GM23248 (cell line): ENCODE data around the gene LIM2. TPM values are rescaled to one million over a fixed set of nuclear protein-coding genes. Genes with fewer than 3 reads are reported as not detected.

Experiments used
- DNase-seq: peaks from one replicate; pipeline ENCODE4 v3.0.0-alpha.2; 2015
- H2AFZ ChIP-seq: fragments of 200-600 bp; sonication (generic); 2 replicates; pipeline ENCODE4 v1.6.1; 2016; ENCODE audit warnings: antibody characterized with exemption
- H3F3A ChIP-seq: fragments of 200-600 bp; sonication (generic); 2 replicates; pipeline ENCODE4 v1.6.1; 2016; ENCODE audit warnings: mild to moderate bottlenecking, antibody characterized with exemption, mixed run types; ENCODE audit not compliant: insufficient read depth
- H3K27ac ChIP-seq: fragments of 200-600 bp; sonication (generic); 2 replicates; pipeline ENCODE4 v1.5.1; 2016; ENCODE audit warnings: mild to moderate bottlenecking
- H3K27me3 ChIP-seq: fragments of 200-600 bp; sonication (generic); replicated peaks from 2 replicates; pipeline ENCODE4 v1.6.1; 2016; ENCODE audit warnings: mild to moderate bottlenecking; ENCODE audit not compliant: insufficient read depth
- H3K36me3 ChIP-seq: fragments of 200-600 bp; sonication (generic); 2 replicates; pipeline ENCODE4 v1.6.1; 2016; ENCODE audit warnings: low read depth, mild to moderate bottlenecking
- H3K4me1 ChIP-seq: fragments of 200-600 bp; sonication (generic); 2 replicates; pipeline ENCODE4 v1.6.1; 2016; ENCODE audit warnings: mild to moderate bottlenecking; ENCODE audit not compliant: insufficient read depth
- H3K4me2 ChIP-seq: fragments of 200-600 bp; sonication (generic); one replicate; pipeline ENCODE4 v1.6.1; 2016; ENCODE audit warnings: mild to moderate bottlenecking; ENCODE audit not compliant: unreplicated experiment
- H3K4me3 ChIP-seq: fragments of 200-600 bp; sonication (generic); 2 replicates; pipeline ENCODE4 v1.5.1; 2016; ENCODE audit warnings: mild to moderate bottlenecking
- H3K79me2 ChIP-seq: fragments of 200-600 bp; sonication (generic); 2 replicates; pipeline ENCODE4 v1.6.1; 2016; ENCODE audit warnings: mild to moderate bottlenecking; ENCODE audit not compliant: insufficient read depth
- H3K9ac ChIP-seq: fragments of 200-600 bp; sonication (generic); 2 replicates; pipeline ENCODE4 v1.6.1; 2016; ENCODE audit warnings: mild to moderate bottlenecking
- H3K9me2 ChIP-seq: fragments of 200-600 bp; sonication (generic); 2 replicates; pipeline ENCODE4 v1.6.1; 2016; ENCODE audit warnings: mixed run types, mild to moderate bottlenecking, moderate library complexity; ENCODE audit not compliant: insufficient read depth
- H3K9me3 ChIP-seq: fragments of 200-600 bp; sonication (generic); one replicate; pipeline ENCODE4 v1.6.1; 2017; ENCODE audit warnings: low read depth
- H4K20me1 ChIP-seq: fragments of 200-600 bp; sonication (generic); 2 replicates; pipeline ENCODE4 v1.6.0; 2016; ENCODE audit not compliant: insufficient read depth
- EZH2 ChIP-seq: fragments of 200-600 bp; sonication (generic); IDR thresholded peaks from 2 replicates; pipeline ENCODE4 v1.6.1; 2018; ENCODE audit warnings: antibody characterized with exemption, mild to moderate bottlenecking; ENCODE audit not compliant: insufficient read depth, poor library complexity, severe bottlenecking
- EZH2phosphoT487 ChIP-seq: fragments of 200-600 bp; sonication (generic); IDR thresholded peaks from 2 replicates; pipeline ENCODE4 v1.6.1; 2018; ENCODE audit warnings: antibody characterized with exemption, moderate library complexity, mild to moderate bottlenecking, low read depth; ENCODE audit not compliant: insufficient read depth
- WGBS, 2 experiments: methylation state at CpG; one replicate each; pipeline ENCODE4 v1.1.6; 2015 to 2017; ENCODE audit warnings: low lambda C conversion rate in 2 of 2, low coverage in 1 of 2; ENCODE audit errors: missing lambda C conversion rate in 2 of 2; 5-methylcytosine and 5-hydroxymethylcytosine counted together
- in situ Hi-C: fragments of 300-500 bp; cut with MboI; formaldehyde crosslinking; loops from 2 replicates; pipeline ENCODE4 v1.15.0; 2020
- polyA plus RNA-seq: library from polyadenylated mRNA; unstranded; fragments of >200 nt; fragmentation: Nextera tagmentation; extraction: Ambion mirVana; gene quantifications from 2 replicates; pipeline ENCODE4 v1.2.1, GENCODE V29; 2016
- total RNA-seq: library from RNA; depleted of rRNA; stranded (reverse); fragments of >200 nt; shearing (Covaris generic); gene quantifications from 2 replicates; pipeline ENCODE4 v1.2.3, GENCODE V29; 2014; rRNA removed

The LIM2 gene
- total and polyA plus RNA-seq, 2 experiments from 2014 or later, result not detected

DNA sequence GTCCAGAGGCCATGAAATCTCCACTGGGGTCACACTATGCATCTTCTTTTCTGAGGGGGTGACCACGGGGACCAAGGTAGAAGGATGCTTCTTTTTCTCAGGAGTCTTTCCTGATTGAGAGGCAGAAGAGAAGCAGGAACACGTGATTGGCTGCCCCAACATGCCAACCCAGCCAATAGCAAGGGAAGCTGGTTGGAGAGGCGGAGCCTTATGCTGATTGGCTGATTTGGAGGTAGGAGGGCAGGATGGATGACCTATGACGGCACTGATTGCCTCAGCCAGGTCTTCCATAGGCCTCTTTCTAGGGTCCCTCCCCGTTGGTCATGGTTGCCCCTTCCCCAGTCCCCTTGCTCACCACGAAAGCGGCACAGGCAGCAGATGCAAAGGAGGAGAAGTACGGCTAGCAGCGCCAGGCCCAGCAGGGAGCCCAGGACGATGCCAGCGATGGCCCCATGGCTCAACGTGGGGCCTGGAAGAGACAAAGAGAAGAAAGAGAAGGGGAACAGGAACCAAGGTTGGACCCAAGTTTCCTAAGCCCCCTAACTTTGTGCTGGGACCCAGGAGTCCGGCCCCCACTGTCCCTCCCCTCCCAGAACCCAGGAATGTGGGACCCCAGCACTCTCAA, 53.8 kb downstream of the LIM2 start:
- in situ Hi-C loops, result no loop called here
- no peak overlapping the region for H3K4me2 ChIP-seq
- no peaks in the 10 kb centered on the region for H3K36me3 ChIP-seq
- TF ChIP-seq EZH2phosphoT487, result no peak
- TF ChIP-seq EZH2, result no peak
- H4K20me1 ChIP-seq, result no peaks in the 10 kb centered on the region
- H3F3A ChIP-seq, result no peaks in the 10 kb centered on the region
- no peak overlapping the region for H3K4me3 ChIP-seq
- no peak for DNase-seq
- H3K9ac ChIP-seq, result no peak overlapping the region
- H3K27ac ChIP-seq, result no peak overlapping the region
- no peak overlapping the region for H2AFZ ChIP-seq
- H3K4me1 ChIP-seq, result no peaks in the 10 kb centered on the region
- no peaks in the 10 kb centered on the region for H3K9me2 ChIP-seq
- 81 to 84% methylated on average over 13 of the region's 13 CpGs for WGBS, 2 experiments
- no peaks in the 10 kb centered on the region for H3K9me3 ChIP-seq
- no peaks in the 10 kb centered on the region for H3K27me3 ChIP-seq
- no peaks in the 10 kb centered on the region for H3K79me2 ChIP-seq

DNA sequence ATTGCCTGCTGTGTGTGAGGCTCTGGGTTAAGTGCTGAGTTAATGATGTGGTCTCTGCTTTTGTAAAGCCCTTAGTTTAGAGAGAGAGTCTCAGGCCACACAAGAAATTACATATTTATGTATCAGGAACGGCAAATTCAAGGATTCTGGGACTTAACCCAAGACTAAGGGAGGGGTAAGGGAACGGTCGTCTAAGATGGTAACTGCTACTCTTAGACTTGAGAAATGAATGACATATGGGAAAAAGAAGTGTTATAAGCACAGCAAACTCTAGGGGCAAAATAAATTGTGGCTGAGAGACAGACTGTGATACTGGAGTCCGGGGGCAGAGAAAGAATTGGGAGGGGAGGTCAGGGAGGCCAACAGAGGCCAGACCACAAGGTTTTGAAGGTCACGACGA, 56.1 kb downstream of the LIM2 start:
- WGBS, 2 experiments, result 44 to 47% methylated on average over 6 of the region's 6 CpGs
- DNase-seq, result no peak
- in situ Hi-C loops, result no loop called here

GRCh38 chr19:51331193-51331592, 56.6 kb downstream of the LIM2 start:
- H2AFZ ChIP-seq, result no peak overlapping the region
- no peak for DNase-seq
- H3K36me3 ChIP-seq, result no peaks in the 10 kb centered on the region
- H3K4me3 ChIP-seq, result no peak overlapping the region
- H3K9me3 ChIP-seq, result no peaks in the 10 kb centered on the region
- no peak overlapping the region for H3K27ac ChIP-seq
- H3K4me1 ChIP-seq, result peaks cover 4% of the 10 kb centered on the region
- H3K27me3 ChIP-seq, result peaks cover 14% of the 10 kb centered on the region
- TF ChIP-seq EZH2 (no peak), EZH2phosphoT487 (no peak)
- H3K9me2 ChIP-seq, result no peaks in the 10 kb centered on the region
- no peaks in the 10 kb centered on the region for H3K79me2 ChIP-seq
- no peak overlapping the region for H3K4me2 ChIP-seq
- no peaks in the 10 kb centered on the region for H3F3A ChIP-seq
- 43 to 57% methylated on average over 3 of the region's 3 CpGs for WGBS, 2 experiments
- no peaks in the 10 kb centered on the region for H4K20me1 ChIP-seq
- in situ Hi-C loops, result no loop called here
- H3K9ac ChIP-seq, result no peak overlapping the region

More for the DNA sequence above, 56.1 kb downstream of the LIM2 start:
- Histone ChIP-seq H3K4me2 (no peak overlapping the region), H3K27ac (no peak overlapping the region), H2AFZ (no peak overlapping the region), H3F3A (no peaks in the 10 kb centered on the region), H3K27me3 (peaks cover 14% of the 10 kb centered on the region), H3K4me3 (no peak overlapping the region), H3K4me1 (peaks cover 4% of the 10 kb centered on the region), H3K9me2 (no peaks in the 10 kb centered on the region), H3K79me2 (no peaks in the 10 kb centered on the region), H3K36me3 (no peaks in the 10 kb centered on the region), H4K20me1 (no peaks in the 10 kb centered on the region), H3K9me3 (no peaks in the 10 kb centered on the region), H3K9ac (no peak overlapping the region)
- TF ChIP-seq EZH2phosphoT487 (no peak), EZH2 (no peak)

DNA sequence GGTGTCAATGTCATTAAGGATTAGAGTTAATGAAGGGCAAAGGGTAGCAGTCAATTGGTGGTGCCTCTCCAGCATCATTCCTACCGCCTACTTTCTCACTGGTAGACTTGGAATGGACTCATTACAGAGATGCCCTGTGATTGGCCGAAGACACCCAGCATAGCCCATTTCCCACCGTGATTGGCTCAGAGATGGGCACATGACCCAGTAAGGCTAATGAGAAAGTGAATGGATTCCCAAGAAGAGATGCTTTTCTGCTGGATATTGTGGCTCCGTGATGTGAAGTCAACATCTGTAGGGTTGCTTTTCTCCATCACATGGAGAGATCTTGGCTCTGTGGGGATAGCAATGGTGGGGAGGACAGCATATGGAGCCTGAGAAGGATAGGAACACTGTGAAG, 57.4 kb downstream of the LIM2 start:
- peaks cover 4% of the 10 kb centered on the region for H3K4me1 ChIP-seq
- 90 to 96% methylated on average over 4 of the region's 4 CpGs for WGBS, 2 experiments
- H3K4me3 ChIP-seq, result no peak overlapping the region
- no peak overlapping the region for H3K27ac ChIP-seq
- H3K9ac ChIP-seq, result no peak overlapping the region
- no peaks in the 10 kb centered on the region for H3F3A ChIP-seq
- H3K9me2 ChIP-seq, result no peaks in the 10 kb centered on the region
- H3K9me3 ChIP-seq, result no peaks in the 10 kb centered on the region
- in situ Hi-C loops, result no loop called here
- H2AFZ ChIP-seq, result no peak overlapping the region
- DNase-seq, result no peak
- no peaks in the 10 kb centered on the region for H3K79me2 ChIP-seq
- no peak overlapping the region for H3K4me2 ChIP-seq
- H4K20me1 ChIP-seq, result no peaks in the 10 kb centered on the region
- peaks cover 14% of the 10 kb centered on the region for H3K27me3 ChIP-seq
- H3K36me3 ChIP-seq, result no peaks in the 10 kb centered on the region
- TF ChIP-seq EZH2 (no peak), EZH2phosphoT487 (no peak)

Other genes with a start within 250 kb of the LIM2 start
- not detected in 2 replicates for gene SIGLEC7, start 245.7 kb downstream of the LIM2 start, total RNA-seq
- not detected in 2 replicates for gene SIGLEC7, start 245.7 kb downstream of the LIM2 start, polyA plus RNA-seq
- gene CD33, start 162.9 kb downstream of the LIM2 start, total RNA-seq, result not detected in 2 replicates
- gene CD33, start 162.9 kb downstream of the LIM2 start, polyA plus RNA-seq, result 0.30 TPM in 1 of 2 replicates, not detected in the other
- not detected in 2 replicates for gene SIGLECL1, start 136.9 kb downstream of the LIM2 start, total RNA-seq
- gene SIGLECL1, start 136.9 kb downstream of the LIM2 start, polyA plus RNA-seq, result not detected in 2 replicates
- gene IGLON5, start 76.3 kb downstream of the LIM2 start, total RNA-seq, result not detected in 2 replicates
- gene IGLON5, start 76.3 kb downstream of the LIM2 start, polyA plus RNA-seq, result not detected in 2 replicates
- 1.7 and 2.0 TPM in 2 replicates for gene VSIG10L, start 45.8 kb downstream of the LIM2 start, total RNA-seq
- gene VSIG10L, start 45.8 kb downstream of the LIM2 start, polyA plus RNA-seq, result 0.61 and 1.4 TPM in 2 replicates
- gene ETFB, start 21.6 kb downstream of the LIM2 start, total RNA-seq, result 84.3 and 95.9 TPM in 2 replicates
- gene ETFB, start 21.6 kb downstream of the LIM2 start, polyA plus RNA-seq, result 141 and 146 TPM in 2 replicates
- not detected in 2 replicates for gene CLDND2, start 19.0 kb downstream of the LIM2 start, total RNA-seq
- 0.93 and 1.0 TPM in 2 replicates for gene CLDND2, start 19.0 kb downstream of the LIM2 start, polyA plus RNA-seq
- gene NKG7, start 15.3 kb downstream of the LIM2 start, total RNA-seq, result not detected in 2 replicates
- not detected in 2 replicates for gene NKG7, start 15.3 kb downstream of the LIM2 start, polyA plus RNA-seq
- gene C19orf84, start 2.6 kb upstream of the LIM2 start, total RNA-seq, result not detected in 2 replicates
- not detected in 2 replicates for gene C19orf84, start 2.6 kb upstream of the LIM2 start, polyA plus RNA-seq
- gene SIGLEC10, start 29.7 kb upstream of the LIM2 start, total RNA-seq, result not detected in 2 replicates
- gene SIGLEC10, start 29.7 kb upstream of the LIM2 start, polyA plus RNA-seq, result not detected in 2 replicates
- not detected in 2 replicates for gene SIGLEC8, start 70.5 kb upstream of the LIM2 start, total RNA-seq
- not detected in 2 replicates for gene SIGLEC8, start 70.5 kb upstream of the LIM2 start, polyA plus RNA-seq
- not detected in 2 replicates for gene CEACAM18, start 90.6 kb upstream of the LIM2 start, total RNA-seq
- not detected in 2 replicates for gene CEACAM18, start 90.6 kb upstream of the LIM2 start, polyA plus RNA-seq
- gene SIGLEC12, start 113.8 kb upstream of the LIM2 start, total RNA-seq, result not detected in 2 replicates
- gene SIGLEC12, start 113.8 kb upstream of the LIM2 start, polyA plus RNA-seq, result not detected in 2 replicates
- gene SIGLEC6, start 143.7 kb upstream of the LIM2 start, total RNA-seq, result not detected in 2 replicates
- not detected in 2 replicates for gene SIGLEC6, start 143.7 kb upstream of the LIM2 start, polyA plus RNA-seq
- gene ZNF175, start 183.3 kb upstream of the LIM2 start, total RNA-seq, result 2.4 and 2.9 TPM in 2 replicates
- 2.6 and 2.9 TPM in 2 replicates for gene ZNF175, start 183.3 kb upstream of the LIM2 start, polyA plus RNA-seq
- gene SIGLEC5, start 242.4 kb upstream of the LIM2 start, total RNA-seq, result not detected in 2 replicates
- gene SIGLEC5, start 242.4 kb upstream of the LIM2 start, polyA plus RNA-seq, result not detected in 2 replicates